GM12872 (cell line): Measurements from ENCODE around the gene KRT17.
A peak's percentile ranks its signal among the peaks of the same experiment; 100 is the strongest.

Source experiments
- CTCF ChIP-seq: IDR thresholded peaks from 3 replicates; pipeline ENCODE4 v1.5.1; 2011; ENCODE audit warnings: low read depth, mild to moderate bottlenecking, low read length, moderate library complexity; ENCODE audit not compliant: insufficient read depth

The KRT17 gene

DNA sequence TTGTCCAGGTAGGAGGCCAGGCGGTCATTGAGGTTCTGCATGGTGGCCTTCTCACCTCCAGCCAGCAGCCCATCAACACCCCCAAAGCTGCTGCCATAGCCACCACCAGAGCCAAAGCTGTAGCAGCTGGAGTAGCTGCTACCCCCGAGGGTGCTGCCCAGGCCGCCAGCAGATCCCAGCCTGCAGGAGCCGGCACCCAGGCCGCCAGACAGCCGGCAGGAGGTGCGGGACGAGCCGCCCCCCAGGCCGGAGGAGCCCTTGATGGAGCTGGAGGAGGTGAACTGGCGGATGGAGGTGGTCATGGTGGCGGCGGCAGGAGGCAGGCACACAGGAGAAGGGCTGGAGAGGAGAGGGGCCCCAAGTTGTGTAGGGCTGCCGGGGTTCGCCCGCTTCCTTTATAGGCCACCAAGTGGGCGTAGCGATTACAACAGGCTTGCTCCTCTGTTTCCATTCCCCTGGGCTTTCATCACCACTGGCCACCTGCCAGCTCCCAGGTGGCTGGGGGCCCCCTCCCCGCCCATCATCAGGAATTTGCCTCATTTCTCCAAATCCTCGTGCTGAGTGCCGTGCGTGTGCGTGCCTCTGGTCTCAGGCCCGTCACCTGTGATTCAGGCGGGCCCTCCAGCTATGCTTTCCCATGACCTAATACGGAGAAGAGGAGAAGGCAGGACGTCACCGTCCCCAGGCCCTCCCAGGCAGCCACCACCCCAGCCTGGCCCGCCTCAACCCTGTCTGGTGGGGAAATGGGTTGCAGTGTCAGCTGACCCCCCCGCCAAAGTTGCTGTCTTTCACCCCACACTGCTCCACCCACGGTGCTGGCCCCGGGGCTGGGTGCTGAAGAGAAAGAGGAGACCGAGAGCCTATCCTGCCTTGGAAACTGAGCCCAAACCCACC is at the start of gene KRT17:
TSS of gene KRT17 (minus strand) at position 368 of the 894 bp plus-strand sequence. CDS start at position 302, 66 bp downstream.
- no peak for TF ChIP-seq CTCF

- TF ChIP-seq CTCF, result no peak
Measured at GRCh38 chr17:41672153-41672552, 47.8 kb upstream of the KRT17 start.

DNA sequence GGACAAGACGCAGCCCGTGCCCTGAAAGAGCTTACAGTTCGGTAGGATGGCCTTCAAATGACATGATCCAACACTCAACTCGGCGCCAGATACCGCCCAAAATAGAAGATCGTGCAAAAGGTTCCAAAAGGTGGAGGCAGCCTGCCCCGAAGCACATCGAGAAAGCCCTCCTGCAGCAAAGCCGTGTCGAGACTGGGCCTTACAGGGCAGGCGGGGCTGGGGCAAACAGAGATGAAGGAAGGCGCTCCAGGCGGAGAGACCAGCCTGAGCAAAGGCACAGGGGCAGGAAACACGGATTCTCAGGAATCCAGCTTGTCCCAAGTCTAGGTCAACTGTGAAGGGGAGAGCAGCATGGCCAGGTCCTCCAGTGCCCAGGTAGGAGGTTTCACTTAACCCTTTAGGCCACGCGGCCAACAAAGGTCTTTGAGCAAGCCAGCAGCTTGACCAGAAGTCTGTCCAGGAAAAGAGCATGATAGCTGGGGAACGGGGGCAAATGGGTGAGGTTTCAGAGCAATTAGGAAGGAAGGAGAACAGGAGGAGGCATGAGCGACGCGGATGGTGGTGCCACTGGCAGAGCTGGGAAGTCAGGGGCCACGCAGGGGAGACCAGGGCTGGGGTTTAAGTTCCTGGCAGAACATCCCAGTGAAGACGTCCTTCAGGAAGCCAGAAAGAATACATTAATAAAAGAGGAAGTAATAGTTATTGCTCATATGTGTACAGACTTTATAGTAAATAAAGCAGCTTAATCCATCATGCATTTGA is 43.1 kb upstream of the KRT17 start:
- no peak for TF ChIP-seq CTCF

- TF ChIP-seq CTCF, result peak; percentile 93
Measured at GRCh38 chr17:41666708-41667279, 42.4 kb upstream of the KRT17 start.

GRCh38 chr17:41666237-41666641 is 41.9 kb upstream of the KRT17 start:
- TF ChIP-seq CTCF, result no peak

GRCh38 chr17:41665566-41666236 is 41.3 kb upstream of the KRT17 start:
- peak; percentile 96 for TF ChIP-seq CTCF
